Measurements from ENCODE around the gene MSANTD7.
"Not testable (repeated sequence)": the region's sequence is repeated elsewhere in the genome, so short reads cannot be mapped to it uniquely, and the experiment has no call there.

The MSANTD7 gene

DNA sequence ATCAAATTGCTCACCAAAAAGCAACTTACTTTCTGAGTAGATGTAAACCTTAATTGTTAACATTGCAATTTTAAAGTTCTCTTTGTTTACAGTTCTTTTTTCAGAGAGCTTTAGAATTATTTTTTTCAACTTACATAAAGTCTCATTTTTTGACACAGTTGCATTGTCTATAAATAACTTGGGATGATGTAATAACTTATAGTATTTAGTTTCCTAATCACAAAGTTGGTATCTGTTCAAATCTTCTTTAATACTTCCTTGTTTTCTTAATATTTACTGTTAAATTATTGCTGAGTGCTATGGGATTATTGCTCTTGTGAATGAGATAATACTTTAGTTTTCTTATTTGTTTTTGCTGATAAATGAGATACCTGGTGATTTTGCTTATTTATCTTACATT, 21.7 kb downstream of the MSANTD7 start:
- H3K27ac ChIP-seq (ENCODE audit: low read depth, low read length, poor library complexity, severe bottlenecking) = no peak overlapping the region
- no peak overlapping the region for H3K4me3 ChIP-seq (ENCODE audit: low read depth, low read length, poor library complexity, severe bottlenecking)
- H3K36me3 ChIP-seq (ENCODE audit: insufficient read depth, low read length) = peaks cover 70% of the 10 kb centered on the region
- H4K20me1 ChIP-seq (ENCODE audit: insufficient read depth, low read length) = no peaks in the 10 kb centered on the region
- H3K4me2 ChIP-seq (ENCODE audit: low read length) = no peak overlapping the region
- no peak overlapping the region for H2AFZ ChIP-seq (ENCODE audit: low read length)
- no peaks in the 10 kb centered on the region for H3K27me3 ChIP-seq (ENCODE audit: insufficient read depth, low read length)
- no peaks in the 10 kb centered on the region for H3K9me2 ChIP-seq (ENCODE audit: low read depth, low read length)
- no peaks in the 10 kb centered on the region; the same call in 1 of the 2 replicates for H3F3A ChIP-seq (ENCODE audit: insufficient read depth, low read length)
- no peaks in the 10 kb centered on the region for H3K9me3 ChIP-seq (ENCODE audit: low read length)
- H3K9ac ChIP-seq (ENCODE audit: low read length) = no peak overlapping the region
- peaks cover 22% of the 10 kb centered on the region for H3K4me1 ChIP-seq (ENCODE audit: insufficient read depth, low read length, severe bottlenecking)
- H3K79me2 ChIP-seq (ENCODE audit: insufficient read depth, low read length) = no peaks in the 10 kb centered on the region
- TF ChIP-seq EZH2 (IDR thresholded peaks at IDR 0.05; ENCODE audit: borderline replicate concordance, low read length) (no peak), CTCF (IDR thresholded peaks at IDR 0.05; ENCODE audit: low read length) (no peak)

DNA sequence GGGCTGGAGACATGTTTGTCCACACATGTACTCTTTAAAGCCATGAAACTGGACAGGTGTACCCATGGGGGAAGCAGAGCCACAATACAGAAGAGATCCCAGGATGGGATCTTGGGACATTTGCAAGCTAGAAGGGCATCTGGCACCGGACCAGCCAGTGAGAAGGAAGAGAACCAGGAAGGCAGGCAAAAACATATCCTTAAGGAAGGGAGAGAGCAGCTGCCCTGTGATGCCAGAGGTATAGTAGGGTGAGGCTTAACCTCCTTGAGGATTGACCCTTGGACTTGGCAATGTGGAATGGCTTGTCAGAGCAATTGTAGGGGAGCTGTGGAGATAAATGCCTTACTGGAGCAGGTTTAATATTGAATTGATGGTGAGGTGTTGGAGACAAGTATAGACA, 22.7 kb downstream of the MSANTD7 start:
- no peak overlapping the region for H3K4me3 ChIP-seq (ENCODE audit: low read depth, low read length, poor library complexity, severe bottlenecking)
- H3K9ac ChIP-seq (ENCODE audit: low read length) = no peak overlapping the region
- peaks cover 65% of the 10 kb centered on the region for H3K36me3 ChIP-seq (ENCODE audit: insufficient read depth, low read length)
- TF ChIP-seq EZH2 (IDR thresholded peaks at IDR 0.05; ENCODE audit: borderline replicate concordance, low read length) (no peak), CTCF (IDR thresholded peaks at IDR 0.05; ENCODE audit: low read length) (no peak)
- no peak overlapping the region for H2AFZ ChIP-seq (ENCODE audit: low read length)
- H4K20me1 ChIP-seq (ENCODE audit: insufficient read depth, low read length) = no peaks in the 10 kb centered on the region
- no peaks in the 10 kb centered on the region for H3K27me3 ChIP-seq (ENCODE audit: insufficient read depth, low read length)
- H3K4me2 ChIP-seq (ENCODE audit: low read length) = no peak overlapping the region
- no peaks in the 10 kb centered on the region for H3K9me3 ChIP-seq (ENCODE audit: low read length)
- H3K9me2 ChIP-seq (ENCODE audit: low read depth, low read length) = no peaks in the 10 kb centered on the region
- peaks cover 22% of the 10 kb centered on the region for H3K4me1 ChIP-seq (ENCODE audit: insufficient read depth, low read length, severe bottlenecking)
- H3K79me2 ChIP-seq (ENCODE audit: insufficient read depth, low read length) = no peaks in the 10 kb centered on the region
- no peak overlapping the region for H3K27ac ChIP-seq (ENCODE audit: low read depth, low read length, poor library complexity, severe bottlenecking)
- H3F3A ChIP-seq (ENCODE audit: insufficient read depth, low read length) = no peaks in the 10 kb centered on the region; the same call in 1 of the 2 replicates

- H3K36me3 ChIP-seq (ENCODE audit: insufficient read depth, low read length) = peaks cover 67% of the 10 kb centered on the region
- H3K9me2 ChIP-seq (ENCODE audit: low read depth, low read length); H3K79me2 ChIP-seq (ENCODE audit: insufficient read depth, low read length); H3K4me1 ChIP-seq (ENCODE audit: insufficient read depth, low read length, severe bottlenecking); H3K9ac ChIP-seq (ENCODE audit: low read length); H3K27ac ChIP-seq (ENCODE audit: low read depth, low read length, poor library complexity, severe bottlenecking); H3K9me3 ChIP-seq (ENCODE audit: low read length); H3F3A ChIP-seq (ENCODE audit: insufficient read depth, low read length); H3K4me3 ChIP-seq (ENCODE audit: low read depth, low read length, poor library complexity, severe bottlenecking); H3K4me2 ChIP-seq (ENCODE audit: low read length); H4K20me1 ChIP-seq (ENCODE audit: insufficient read depth, low read length); H2AFZ ChIP-seq (ENCODE audit: low read length); H3K27me3 ChIP-seq (ENCODE audit: insufficient read depth, low read length): not testable (repeated sequence)
Observed at GRCh38 chr10:14864466-14864865, 26.4 kb downstream of the MSANTD7 start.

DNA sequence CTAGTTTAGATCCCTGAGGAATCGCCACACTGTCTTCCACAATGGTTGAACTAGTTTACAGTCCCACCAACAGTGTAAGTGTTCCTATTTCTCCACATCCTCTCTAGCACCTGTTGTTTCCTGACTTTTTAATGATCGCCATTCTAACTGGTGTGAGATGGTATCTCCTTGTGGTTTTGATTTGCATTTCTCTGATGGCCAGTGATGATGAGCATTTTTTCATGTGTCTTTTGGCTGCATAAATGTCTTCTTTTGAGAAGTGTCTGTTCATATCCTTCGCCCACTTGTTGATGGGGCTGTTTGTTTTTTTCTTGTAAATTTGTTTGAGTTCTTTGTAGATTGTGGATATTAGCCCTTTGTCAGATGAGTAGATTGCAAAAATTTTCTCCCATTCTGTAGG, 26.8 kb downstream of the MSANTD7 start:
- H3K36me3 ChIP-seq (ENCODE audit: insufficient read depth, low read length) = peaks cover 71% of the 10 kb centered on the region
- not testable (repeated sequence) for H3K9me2 ChIP-seq (ENCODE audit: low read depth, low read length); H3K4me3 ChIP-seq (ENCODE audit: low read depth, low read length, poor library complexity, severe bottlenecking); H3K9me3 ChIP-seq (ENCODE audit: low read length); H4K20me1 ChIP-seq (ENCODE audit: insufficient read depth, low read length); H3K27ac ChIP-seq (ENCODE audit: low read depth, low read length, poor library complexity, severe bottlenecking); H3K79me2 ChIP-seq (ENCODE audit: insufficient read depth, low read length); H3K27me3 ChIP-seq (ENCODE audit: insufficient read depth, low read length); H3K9ac ChIP-seq (ENCODE audit: low read length); H3F3A ChIP-seq (ENCODE audit: insufficient read depth, low read length); H3K4me1 ChIP-seq (ENCODE audit: insufficient read depth, low read length, severe bottlenecking); H3K4me2 ChIP-seq (ENCODE audit: low read length); H2AFZ ChIP-seq (ENCODE audit: low read length)
